GM12878 (cell line): Measurements from ENCODE around the gene SNHG17. TPM values are rescaled to one million over a fixed set of nuclear protein-coding genes. Genes with fewer than 3 reads are reported as not detected.
"Not testable (repeated sequence)": the region's sequence is repeated elsewhere in the genome, so short reads cannot be mapped to it uniquely, and the experiment has no call there.

ENCODE experiments used
- ATAC-seq: fragments of 200-7000 bp; cut with Tn5 transposase; 3 replicates; pipeline ENCODE4 v1.9.1; 2020; ENCODE audit warnings: mild to moderate bottlenecking, moderate library complexity
- BruUV-seq: library from RNA; stranded (reverse); fragments of 400-500 nt; replicated peaks from 2 replicates; lab custom pipeline; 2021; lab: Mats Ljungman, UMichigan
- CTCF ChIA-PET: fragments of 300-600 bp; sonication (Branson Sonifier 250); formaldehyde crosslinking; extraction: SDS; loops from one replicate; lab custom pipeline; 2021; ENCODE audit warnings: inconsistent platforms; lab: Yijun Ruan, JAX
- POLR2A ChIA-PET: fragments of 350-600 bp; formaldehyde crosslinking; extraction: SDS; loops from one replicate; lab custom pipeline; 2021; ENCODE audit warnings: inconsistent platforms; lab: Charles Lee
- RAD21 ChIA-PET: fragments of 300-600 bp; sonication (Branson Sonifier 250); formaldehyde crosslinking; loops from one replicate; lab custom pipeline; 2023; ENCODE audit warnings: antibody characterized with exemption; ENCODE audit not compliant: unreplicated experiment; lab: Charles Lee
- SMC1A ChIA-PET: fragments of 300-600 bp; sonication (Branson Sonifier 250); formaldehyde crosslinking; loops from one replicate; lab custom pipeline; 2023; ENCODE audit not compliant: unreplicated experiment, uncharacterized antibody; lab: Charles Lee
- DNase-seq: peaks from one replicate; pipeline ENCODE4 v3.0.0-alpha.2; 2011; ENCODE audit warnings: low read depth, low spot score
- FAIRE-seq: peaks from 3 replicates; lab custom pipeline; 2011; peaks lifted over from hg19 to GRCh38; lab: Jason Lieb, UNC
- H2AFZ ChIP-seq: 2 replicates; pipeline ENCODE4 v1.6.0; 2011; ENCODE audit warnings: low read depth, low read length, control low read depth; ENCODE audit not compliant: control insufficient read depth
- H3K27ac ChIP-seq: 2 replicates; pipeline ENCODE4 v1.5.1; 2011; ENCODE audit warnings: control low read depth; ENCODE audit not compliant: control insufficient read depth, insufficient read depth
- H3K27me3 ChIP-seq, 2 experiments: replicated peaks in 1 of 2; 2 replicates each; pipeline versions ENCODE4 v1.6.0 to v1.6.1; 2011; ENCODE audit warnings: low read length in 1 of 2; ENCODE audit not compliant: control insufficient read depth in 2 of 2, insufficient read depth in 2 of 2
- H3K36me3 ChIP-seq, 2 experiments: 2 replicates each; pipeline ENCODE4 v1.5.1; 2011; ENCODE audit warnings: low read length in 1 of 2; ENCODE audit not compliant: control insufficient read depth in 2 of 2, insufficient read depth in 2 of 2
- H3K4me1 ChIP-seq: 2 replicates; pipeline ENCODE4 v1.6.1; 2011; ENCODE audit warnings: mild to moderate bottlenecking, low read length, moderate library complexity, mixed read lengths; ENCODE audit not compliant: control insufficient read depth, insufficient read depth
- H3K4me2 ChIP-seq: 2 replicates; pipeline ENCODE4 v1.6.0; 2011; ENCODE audit warnings: control low read depth; ENCODE audit not compliant: control insufficient read depth, insufficient read depth
- H3K4me3 ChIP-seq: fragments of 200-600 bp; sonication (generic); 2 replicates; pipeline ENCODE4 v1.5.1; 2016
- H3K79me2 ChIP-seq: 2 replicates; pipeline ENCODE4 v1.6.0; 2011; ENCODE audit warnings: low read length; ENCODE audit not compliant: control insufficient read depth, insufficient read depth
- H3K9ac ChIP-seq: 2 replicates; pipeline ENCODE4 v1.8.0; 2011; ENCODE audit warnings: low read length, control low read depth, mixed read lengths; ENCODE audit not compliant: control insufficient read depth, insufficient read depth
- H3K9me3 ChIP-seq: replicated peaks from 3 replicates; pipeline ENCODE4 v1.5.1; 2011; ENCODE audit warnings: mild to moderate bottlenecking, low read length; ENCODE audit not compliant: control insufficient read depth, insufficient read depth
- H4K20me1 ChIP-seq: 2 replicates; pipeline ENCODE4 v1.6.0; 2011; ENCODE audit not compliant: control insufficient read depth, insufficient read depth
- CBX3 ChIP-seq: fragments of 200-600 bp; sonication (generic); IDR thresholded peaks from 2 replicates; pipeline ENCODE4 v1.6.1; 2016; ENCODE audit warnings: low read depth, borderline replicate concordance
- JUNB ChIP-seq: IDR thresholded peaks from 2 replicates; pipeline ENCODE4 v1.6.1; 2016; ENCODE audit warnings: antibody characterized with exemption, mild to moderate bottlenecking
- MYC ChIP-seq: IDR thresholded peaks from 2 replicates; pipeline ENCODE4 v1.6.1; 2011; ENCODE audit warnings: mild to moderate bottlenecking, low read length, moderate library complexity, inconsistent platforms; ENCODE audit not compliant: insufficient read depth, insufficient replicate concordance, insufficient read length, severe bottlenecking
- NBN ChIP-seq: fragments of 450-650 bp; IDR thresholded peaks from 2 replicates; pipeline ENCODE4 v1.6.1; 2016
- SUZ12 ChIP-seq: fragments of 200-600 bp; sonication (generic); IDR thresholded peaks from one replicate; pipeline ENCODE4 v1.6.1; 2018; ENCODE audit warnings: antibody characterized with exemption, mild to moderate bottlenecking; ENCODE audit not compliant: unreplicated experiment
- TCF7 ChIP-seq: IDR thresholded peaks from 2 replicates; pipeline ENCODE4 v1.6.1; 2014; ENCODE audit warnings: antibody characterized with exemption, borderline replicate concordance
- ZNF24 ChIP-seq: fragments of 450-650 bp; IDR thresholded peaks from 2 replicates; pipeline ENCODE4 v1.6.1; 2017; ENCODE audit warnings: antibody characterized with exemption, mild to moderate bottlenecking
- ZSCAN29 ChIP-seq: fragments of 450-650 bp; IDR thresholded peaks from 2 replicates; pipeline ENCODE4 v1.6.1; 2017; ENCODE audit warnings: mild to moderate bottlenecking, moderate library complexity
- WGBS: methylation state at CpG from one replicate; pipeline ENCODE4 v1.1.6; 2016; ENCODE audit warnings: low lambda C conversion rate; ENCODE audit not compliant: insufficient replicate concordance, insufficient coverage; ENCODE audit errors: missing lambda C conversion rate; 5-methylcytosine and 5-hydroxymethylcytosine counted together
- in situ Hi-C: fragments of 300-500 bp; cut with MboI; formaldehyde crosslinking; loops from 9 replicates; pipeline ENCODE4 v1.14.3; 2018; ENCODE audit warnings: mixed read lengths
- intact Hi-C: fragments of 100-400 bp; cut with micrococcal nuclease; formaldehyde crosslinking; loops from one replicate; pipeline ENCODE4 v1.14.2; 2022; ENCODE audit not compliant: unreplicated experiment
- polyA plus RNA-seq, 11 experiments: library from polyadenylated mRNA; depleted of rRNA in 4 of 11; unstranded in 6 of 11; stranded (reverse) in 5 of 11; fragments of >200 nt; fragmentation: Nextera tagmentation in 4 of 11; fragmentation: Illumina TruSeq in 1 of 11; extraction: Ambion mirVana in 4 of 11; extraction: Trizol in 1 of 11; gene quantifications; 1 replicate in 1 of 11; 2 replicates in 10 of 11; pipeline versions ENCODE4 v1.2.1 to v1.2.3, GENCODE V29; 2011 to 2016; ENCODE audit warnings: inconsistent platforms in 2 of 11, missing spikeins in 2 of 11, low read depth in 1 of 11
- total RNA-seq, 4 experiments: library from RNA; depleted of rRNA in 3 of 4; stranded (reverse); fragments of >200 nt in 3 of 4; fragmentation: Illumina TruSeq in 1 of 4; extraction: Trizol in 1 of 4; gene quantifications; 2 replicates each; pipeline versions ENCODE4 v1.2.1 to v1.2.3, GENCODE V29; 2013 to 2021
- TF ChIP-seq, protein P1 (sequence below): fragments of 450-650 bp; IDR thresholded peaks from 2 replicates; pipeline ENCODE4 v1.6.1; 2014; ENCODE audit warnings: mild to moderate bottlenecking
- TF ChIP-seq, protein P2 (sequence below): IDR thresholded peaks from 2 replicates; pipeline ENCODE4 v1.6.1; 2012; ENCODE audit warnings: mild to moderate bottlenecking, low read depth, low read length

The SNHG17 gene
- total and polyA plus RNA-seq, 10 of the 15 experiments (the other 5 are each of a cell fraction or from before 2014, with no cell fraction given), result 20.8 to 63.0 (median 33.9) TPM

DNA sequence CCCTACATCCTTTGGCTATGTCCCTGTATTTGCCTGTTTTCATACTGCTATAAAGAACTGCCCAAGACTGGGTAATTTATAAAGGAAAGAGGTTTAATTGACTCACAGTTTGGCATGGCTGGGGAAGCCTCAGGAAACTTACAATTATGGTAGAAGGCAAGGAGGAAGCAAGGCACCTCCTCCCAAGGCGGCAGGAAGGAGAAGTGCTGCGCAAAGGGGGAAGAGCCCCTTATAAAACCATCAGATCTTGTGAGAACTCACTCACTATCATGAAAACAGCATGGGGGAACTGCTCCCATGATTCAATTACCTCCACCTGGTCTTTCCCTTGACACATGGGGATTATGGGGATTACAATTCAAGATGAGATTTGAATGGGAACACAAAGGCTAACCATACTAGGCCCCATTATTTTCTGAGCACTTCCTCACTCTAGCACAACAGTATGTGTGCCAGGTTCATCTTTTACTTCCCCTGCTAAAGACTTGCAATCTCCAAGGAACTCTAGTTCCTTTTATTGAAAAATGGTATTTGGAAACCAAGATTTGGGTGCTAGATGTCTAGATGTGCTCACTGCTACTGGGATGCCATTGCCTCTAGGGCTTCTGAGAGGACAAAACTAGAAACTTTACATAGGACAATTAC, 39.3 kb downstream of the SNHG17 start:
- BruUV-seq, POLR2A ChIA-PET, H2AFZ ChIP-seq, FAIRE-seq, H3K4me1 ChIP-seq, H3K9me3 ChIP-seq, SMC1A ChIA-PET, H3K4me3 ChIP-seq, H3K9ac ChIP-seq, H3K79me2 ChIP-seq, H4K20me1 ChIP-seq, H3K27me3 ChIP-seq, H3K36me3 ChIP-seq, DNase-seq, H3K27ac ChIP-seq, RAD21 ChIA-PET, H3K4me2 ChIP-seq, in situ Hi-C loops, ATAC-seq, intact Hi-C loops: not testable (repeated sequence)
- WGBS, result 100% methylated on average over 2 of the region's 2 CpGs
- CTCF ChIA-PET, result interaction anchor here (1.4 to 4.1 kb wide), 2 partner anchors 13 to 42 kb away, joined by 4 to 11 read pairs; no protein-coding TSS in a partner anchor

DNA sequence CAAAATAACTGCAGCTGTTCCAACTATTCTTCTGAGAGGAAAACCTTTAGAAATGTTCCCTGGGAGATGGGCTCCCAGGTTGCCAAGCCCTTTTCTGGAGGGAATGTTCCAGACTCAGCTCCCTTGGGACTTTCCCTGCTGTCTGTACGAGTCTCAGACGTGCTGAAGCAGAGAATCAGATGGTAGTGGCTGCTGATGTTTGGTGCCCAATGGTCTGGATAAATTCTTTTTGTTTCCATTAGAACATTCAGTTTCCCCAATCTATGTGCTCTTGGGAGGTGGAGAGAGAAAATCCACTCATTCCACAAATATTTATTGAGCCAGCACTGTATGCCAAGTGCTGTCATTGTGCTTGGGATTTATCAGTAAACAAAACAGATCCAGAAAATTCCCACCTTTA, 40.0 kb downstream of the SNHG17 start:
- ATAC-seq, result no peak
- DNase-seq, result no peak
- no peak overlapping the region for H3K9ac ChIP-seq
- no peak overlapping the region for H3K4me2 ChIP-seq
- no peak overlapping the region for H3K27ac ChIP-seq
- intact Hi-C loops, result no loop called here
- no peaks in the 10 kb centered on the region for H3K4me1 ChIP-seq
- ChIA-PET RAD21 (no interaction called here), POLR2A (no interaction called here), SMC1A (interaction anchor here (1.1 kb wide), 1 partner anchor 13 kb away, joined by 3 read pairs; no protein-coding TSS in a partner anchor), CTCF (interaction anchor here (1.4 to 4.1 kb wide), 2 partner anchors 14 to 41 kb away, joined by 4 to 11 read pairs; no protein-coding TSS in a partner anchor)
- no TSS peak for BruUV-seq
- no peak overlapping the region for H3K4me3 ChIP-seq
- no peaks in the 10 kb centered on the region for H3K36me3 ChIP-seq
- TF ChIP-seq MYC (no peak), NBN (no peak), JUNB (no peak), ZSCAN29 (no peak), CBX3 (no peak), TCF7 (no peak), ZNF24 (no peak), SUZ12 (no peak)
- TF ChIP-seq, protein P1, sequence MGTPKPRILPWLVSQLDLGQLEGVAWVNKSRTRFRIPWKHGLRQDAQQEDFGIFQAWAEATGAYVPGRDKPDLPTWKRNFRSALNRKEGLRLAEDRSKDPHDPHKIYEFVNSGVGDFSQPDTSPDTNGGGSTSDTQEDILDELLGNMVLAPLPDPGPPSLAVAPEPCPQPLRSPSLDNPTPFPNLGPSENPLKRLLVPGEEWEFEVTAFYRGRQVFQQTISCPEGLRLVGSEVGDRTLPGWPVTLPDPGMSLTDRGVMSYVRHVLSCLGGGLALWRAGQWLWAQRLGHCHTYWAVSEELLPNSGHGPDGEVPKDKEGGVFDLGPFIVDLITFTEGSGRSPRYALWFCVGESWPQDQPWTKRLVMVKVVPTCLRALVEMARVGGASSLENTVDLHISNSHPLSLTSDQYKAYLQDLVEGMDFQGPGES, result no peak
- TF ChIP-seq, protein P2, sequence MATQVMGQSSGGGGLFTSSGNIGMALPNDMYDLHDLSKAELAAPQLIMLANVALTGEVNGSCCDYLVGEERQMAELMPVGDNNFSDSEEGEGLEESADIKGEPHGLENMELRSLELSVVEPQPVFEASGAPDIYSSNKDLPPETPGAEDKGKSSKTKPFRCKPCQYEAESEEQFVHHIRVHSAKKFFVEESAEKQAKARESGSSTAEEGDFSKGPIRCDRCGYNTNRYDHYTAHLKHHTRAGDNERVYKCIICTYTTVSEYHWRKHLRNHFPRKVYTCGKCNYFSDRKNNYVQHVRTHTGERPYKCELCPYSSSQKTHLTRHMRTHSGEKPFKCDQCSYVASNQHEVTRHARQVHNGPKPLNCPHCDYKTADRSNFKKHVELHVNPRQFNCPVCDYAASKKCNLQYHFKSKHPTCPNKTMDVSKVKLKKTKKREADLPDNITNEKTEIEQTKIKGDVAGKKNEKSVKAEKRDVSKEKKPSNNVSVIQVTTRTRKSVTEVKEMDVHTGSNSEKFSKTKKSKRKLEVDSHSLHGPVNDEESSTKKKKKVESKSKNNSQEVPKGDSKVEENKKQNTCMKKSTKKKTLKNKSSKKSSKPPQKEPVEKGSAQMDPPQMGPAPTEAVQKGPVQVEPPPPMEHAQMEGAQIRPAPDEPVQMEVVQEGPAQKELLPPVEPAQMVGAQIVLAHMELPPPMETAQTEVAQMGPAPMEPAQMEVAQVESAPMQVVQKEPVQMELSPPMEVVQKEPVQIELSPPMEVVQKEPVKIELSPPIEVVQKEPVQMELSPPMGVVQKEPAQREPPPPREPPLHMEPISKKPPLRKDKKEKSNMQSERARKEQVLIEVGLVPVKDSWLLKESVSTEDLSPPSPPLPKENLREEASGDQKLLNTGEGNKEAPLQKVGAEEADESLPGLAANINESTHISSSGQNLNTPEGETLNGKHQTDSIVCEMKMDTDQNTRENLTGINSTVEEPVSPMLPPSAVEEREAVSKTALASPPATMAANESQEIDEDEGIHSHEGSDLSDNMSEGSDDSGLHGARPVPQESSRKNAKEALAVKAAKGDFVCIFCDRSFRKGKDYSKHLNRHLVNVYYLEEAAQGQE, result no peak
- H4K20me1 ChIP-seq, result no peaks in the 10 kb centered on the region
- H2AFZ ChIP-seq, result no peak overlapping the region
- H3K79me2 ChIP-seq, result no peaks in the 10 kb centered on the region
- no peak for FAIRE-seq
- H3K9me3 ChIP-seq, result no peaks in the 10 kb centered on the region
- in situ Hi-C loops, result no loop called here
- H3K27me3 ChIP-seq, result no peaks in the 10 kb centered on the region; a peak in 1 of 4 replicates
- 0% methylated on average over 2 of the region's 2 CpGs for WGBS
